HCEC 1CT (cell line): ENCODE measurements around the gene GIPC1.
"Not testable (repeated sequence)": the region's sequence is repeated elsewhere in the genome, so short reads cannot be mapped to it uniquely, and the experiment has no call there.

Experiments
- DNase-seq: peaks from one replicate; pipeline ENCODE4 v3.0.0-alpha.2; 2017

Gene GIPC1

GRCh38 chr19:14496029-14496833 lies at the start of gene GIPC1:
Gene GIPC1, minus strand, starts transcription at chr19:14496127. Its CDS starts 13,151 bp downstream, at chr19:14482976.
- DNase-seq: peak; percentile 99

- DNase-seq: no peak
These were observed 49.8 kb upstream of the GIPC1 start for GRCh38 chr19:14545716-14546082.

- no peak for DNase-seq
These were observed 49.2 kb upstream of the GIPC1 start for GRCh38 chr19:14544977-14545715.

- DNase-seq: no peak
These were observed 48.1 kb upstream of the GIPC1 start for GRCh38 chr19:14544047-14544446.

GRCh38 chr19:14542711-14543328 lies 46.9 kb upstream of the GIPC1 start:
- DNase-seq: peak; percentile 20

GRCh38 chr19:14541979-14542378 lies 46.1 kb upstream of the GIPC1 start:
- DNase-seq: not testable (repeated sequence)

- no peak for DNase-seq
These were observed 45.0 kb upstream of the GIPC1 start for GRCh38 chr19:14540741-14541525.

- DNase-seq: peak; percentile 3
These were observed 41.2 kb upstream of the GIPC1 start for GRCh38 chr19:14536926-14537692.

- no peak for DNase-seq
These were observed 37.5 kb upstream of the GIPC1 start for GRCh38 chr19:14533450-14533849.

- DNase-seq: no peak
These were observed 34.6 kb upstream of the GIPC1 start for GRCh38 chr19:14530506-14530905.

GRCh38 chr19:14530005-14530348 lies 34.0 kb upstream of the GIPC1 start:
- no peak for DNase-seq

GRCh38 chr19:14529254-14530004 lies 33.5 kb upstream of the GIPC1 start, which contains the start of gene TECR:
Gene TECR, plus strand, starts transcription at chr19:14529594. Its CDS starts 103 bp downstream, at chr19:14529697.
- DNase-seq: peak; percentile 100

GRCh38 chr19:14528419-14529253 lies 32.7 kb upstream of the GIPC1 start:
- no peak for DNase-seq

- no peak for DNase-seq
These were observed 30.5 kb upstream of the GIPC1 start for GRCh38 chr19:14526423-14526822.

GRCh38 chr19:14525729-14526128 lies 29.8 kb upstream of the GIPC1 start:
- no peak for DNase-seq

- no peak for DNase-seq
These were observed 24.6 kb upstream of the GIPC1 start for GRCh38 chr19:14520543-14520942.

GRCh38 chr19:14519860-14520407 lies 24.0 kb upstream of the GIPC1 start:
- DNase-seq: no peak

GRCh38 chr19:14519245-14519859 lies 23.4 kb upstream of the GIPC1 start:
- no peak for DNase-seq

GRCh38 chr19:14517840-14518505 lies 22.0 kb upstream of the GIPC1 start, which contains the start of gene DNAJB1:
Gene DNAJB1, minus strand, starts transcription at chr19:14518397. Its CDS starts 48 bp downstream, at chr19:14518349.
- peak; percentile 78 for DNase-seq
